DND-41 (cell line): ENCODE data around the gene TRIM44.

Source experiments
- EZH2 ChIP-seq: IDR thresholded peaks from 3 replicates; pipeline ENCODE4 v1.6.1; 2012; ENCODE audit warnings: borderline replicate concordance, low read depth, mild to moderate bottlenecking, moderate library complexity, low read length, inconsistent platforms; ENCODE audit not compliant: severe bottlenecking
- TF ChIP-seq, protein P1 (sequence below): IDR thresholded peaks from 2 replicates; pipeline ENCODE4 v1.5.1; 2012; ENCODE audit warnings: borderline replicate concordance, low read length, moderate library complexity, mild to moderate bottlenecking; ENCODE audit not compliant: poor library complexity, severe bottlenecking; ENCODE audit errors: extremely low read depth

DNA sequence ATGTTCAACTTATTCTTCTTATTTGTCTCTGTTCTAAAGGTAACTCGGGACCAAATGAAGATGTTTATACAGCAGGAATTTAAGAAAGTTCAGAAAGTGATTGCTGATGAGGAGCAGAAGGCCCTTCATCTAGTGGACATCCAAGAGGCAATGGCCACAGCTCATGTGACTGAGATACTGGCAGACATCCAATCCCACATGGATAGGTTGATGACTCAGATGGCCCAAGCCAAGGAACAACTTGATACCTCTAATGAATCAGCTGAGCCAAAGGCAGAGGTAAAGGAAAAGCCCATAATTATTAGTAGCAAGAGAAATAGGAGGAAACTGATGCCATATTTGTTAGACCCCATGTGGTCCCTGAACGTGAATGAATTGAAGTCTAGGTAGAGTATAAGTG lies 63.3 kb downstream of the TRIM44 start:
- TF ChIP-seq, protein P1, sequence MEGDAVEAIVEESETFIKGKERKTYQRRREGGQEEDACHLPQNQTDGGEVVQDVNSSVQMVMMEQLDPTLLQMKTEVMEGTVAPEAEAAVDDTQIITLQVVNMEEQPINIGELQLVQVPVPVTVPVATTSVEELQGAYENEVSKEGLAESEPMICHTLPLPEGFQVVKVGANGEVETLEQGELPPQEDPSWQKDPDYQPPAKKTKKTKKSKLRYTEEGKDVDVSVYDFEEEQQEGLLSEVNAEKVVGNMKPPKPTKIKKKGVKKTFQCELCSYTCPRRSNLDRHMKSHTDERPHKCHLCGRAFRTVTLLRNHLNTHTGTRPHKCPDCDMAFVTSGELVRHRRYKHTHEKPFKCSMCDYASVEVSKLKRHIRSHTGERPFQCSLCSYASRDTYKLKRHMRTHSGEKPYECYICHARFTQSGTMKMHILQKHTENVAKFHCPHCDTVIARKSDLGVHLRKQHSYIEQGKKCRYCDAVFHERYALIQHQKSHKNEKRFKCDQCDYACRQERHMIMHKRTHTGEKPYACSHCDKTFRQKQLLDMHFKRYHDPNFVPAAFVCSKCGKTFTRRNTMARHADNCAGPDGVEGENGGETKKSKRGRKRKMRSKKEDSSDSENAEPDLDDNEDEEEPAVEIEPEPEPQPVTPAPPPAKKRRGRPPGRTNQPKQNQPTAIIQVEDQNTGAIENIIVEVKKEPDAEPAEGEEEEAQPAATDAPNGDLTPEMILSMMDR, result no peak
- TF ChIP-seq EZH2, result no peak
